DMS153 treated with DMSO at 0.1 percent for 48 hours (cell line): ENCODE data around the gene CXCR5.
A peak's percentile ranks its signal among the peaks of the same experiment; 100 is the strongest.

Experiments
- DNase-seq: peaks from one replicate; lab custom pipeline; 2025; ENCODE audit not compliant: unreplicated experiment; lab: John Stamatoyannopoulos, UW

The CXCR5 gene

GRCh38 chr11:118873804-118874203 is 9.9 kb upstream of the CXCR5 start:
- no peak for DNase-seq

- DNase-seq = no peak
Measured at GRCh38 chr11:118876286-118876685, 7.4 kb upstream of the CXCR5 start.

- no peak for DNase-seq
Measured at GRCh38 chr11:118877487-118878162, 6.1 kb upstream of the CXCR5 start.

- no peak for DNase-seq
Measured at GRCh38 chr11:118878163-118878563, 5.5 kb upstream of the CXCR5 start.

GRCh38 chr11:118881228-118881627 is 2.5 kb upstream of the CXCR5 start:
- DNase-seq = no peak

- DNase-seq = no peak
Measured at GRCh38 chr11:118882491-118882890, 1.2 kb upstream of the CXCR5 start.

GRCh38 chr11:118883004-118883367 is 706 bp upstream of the CXCR5 start:
- DNase-seq = no peak

GRCh38 chr11:118884875-118885274 is 1.2 kb downstream of the CXCR5 start:
- DNase-seq = no peak

- no peak for DNase-seq
Measured at GRCh38 chr11:118885319-118885718, 1.6 kb downstream of the CXCR5 start.

GRCh38 chr11:118885831-118886565 is 2.3 kb downstream of the CXCR5 start:
- DNase-seq = no peak

- DNase-seq = no peak
Measured at GRCh38 chr11:118886681-118887111, 3.0 kb downstream of the CXCR5 start.

GRCh38 chr11:118887206-118887605 is 3.5 kb downstream of the CXCR5 start:
- no peak for DNase-seq

- no peak for DNase-seq
Measured at GRCh38 chr11:118888398-118888797, 4.7 kb downstream of the CXCR5 start.

GRCh38 chr11:118889797-118890196 is 6.1 kb downstream of the CXCR5 start:
- no peak for DNase-seq

GRCh38 chr11:118892514-118892913 is 8.8 kb downstream of the CXCR5 start:
- peak; percentile 24 for DNase-seq

- DNase-seq = no peak
Measured at GRCh38 chr11:118892964-118893363, 9.3 kb downstream of the CXCR5 start.

- DNase-seq = no peak
Measured at GRCh38 chr11:118893662-118894061, 10.0 kb downstream of the CXCR5 start.

- no peak for DNase-seq
Measured at GRCh38 chr11:118894192-118894591, 10.5 kb downstream of the CXCR5 start.

- no peak for DNase-seq
Measured at GRCh38 chr11:118895093-118896039, 11.7 kb downstream of the CXCR5 start.

GRCh38 chr11:118896472-118896913 is 12.8 kb downstream of the CXCR5 start:
- no peak for DNase-seq

- DNase-seq = no peak
Measured at GRCh38 chr11:118896921-118897591, 13.4 kb downstream of the CXCR5 start.
